Measurements from ENCODE around the gene MYCN.

- TF ChIP-seq CTCF (conservative IDR thresholded peaks at IDR 0.05; ENCODE audit: low read depth, low read length) (no peak), POLR2A (IDR thresholded peaks at IDR 0.05; ENCODE audit: low read depth, low read length) (no peak), RAD21 (IDR thresholded peaks at IDR 0.05; ENCODE audit: low read length) (no peak), RCOR1 (IDR thresholded peaks at IDR 0.05; ENCODE audit: insufficient replicate concordance, low read length) (no peak), SMC3 (IDR thresholded peaks at IDR 0.05; ENCODE audit: low read depth, low read length) (no peak), MAFK (IDR thresholded peaks at IDR 0.05; ENCODE audit: low read depth, low read length) (no peak), BHLHE40 (IDR thresholded peaks at IDR 0.05; ENCODE audit: low read depth, low read length) (no peak), CEBPB (IDR thresholded peaks at IDR 0.05; ENCODE audit: low read depth, low read length) (no peak)
- TF ChIP-seq, protein P1, sequence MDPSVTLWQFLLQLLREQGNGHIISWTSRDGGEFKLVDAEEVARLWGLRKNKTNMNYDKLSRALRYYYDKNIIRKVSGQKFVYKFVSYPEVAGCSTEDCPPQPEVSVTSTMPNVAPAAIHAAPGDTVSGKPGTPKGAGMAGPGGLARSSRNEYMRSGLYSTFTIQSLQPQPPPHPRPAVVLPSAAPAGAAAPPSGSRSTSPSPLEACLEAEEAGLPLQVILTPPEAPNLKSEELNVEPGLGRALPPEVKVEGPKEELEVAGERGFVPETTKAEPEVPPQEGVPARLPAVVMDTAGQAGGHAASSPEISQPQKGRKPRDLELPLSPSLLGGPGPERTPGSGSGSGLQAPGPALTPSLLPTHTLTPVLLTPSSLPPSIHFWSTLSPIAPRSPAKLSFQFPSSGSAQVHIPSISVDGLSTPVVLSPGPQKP (IDR thresholded peaks at IDR 0.05; ENCODE audit: borderline replicate concordance, low read depth, low read length): no peak
Measured at GRCh38 chr2:15894481-15895144, 45.7 kb upstream of the MYCN start.
